GM19463 (cell line): ENCODE data around the gene ABHD4.
"Not testable (repeated sequence)": the region's sequence is repeated elsewhere in the genome, so short reads cannot be mapped to it uniquely, and the experiment has no call there.

Experiments
- ATAC-seq: cut with Tn5 transposase; IDR thresholded peaks from one replicate; pipeline ENCODE4 v1.9.1; 2021; ENCODE audit warnings: mild to moderate bottlenecking, moderate library complexity; ENCODE audit not compliant: unreplicated experiment

Gene ABHD4

GRCh38 chr14:22588526-22589095, 9.5 kb upstream of the ABHD4 start:
- ATAC-seq, result no peak

GRCh38 chr14:22589096-22589839, 8.8 kb upstream of the ABHD4 start, which contains the start of gene DAD1:
DAD1 (minus strand) TSS chr14:22589224; CDS start chr14:22589157, 67 bp downstream.
- peak; percentile 88 for ATAC-seq

- ATAC-seq, result no peak
Measured at GRCh38 chr14:22593189-22593588, 4.9 kb upstream of the ABHD4 start.

GRCh38 chr14:22593601-22594000, 4.5 kb upstream of the ABHD4 start:
- ATAC-seq, result no peak

- no peak for ATAC-seq
Measured at GRCh38 chr14:22594156-22594716, 3.9 kb upstream of the ABHD4 start.

GRCh38 chr14:22596354-22596879, 1.7 kb upstream of the ABHD4 start:
- ATAC-seq, result no peak

GRCh38 chr14:22597265-22597664, 835 bp upstream of the ABHD4 start:
- ATAC-seq, result no peak

- ATAC-seq, result peak; percentile 20
Measured at GRCh38 chr14:22597771-22598098, 365 bp upstream of the ABHD4 start.

GRCh38 chr14:22598896-22599244, 770 bp downstream of the ABHD4 start:
- ATAC-seq, result peak; percentile 68

- ATAC-seq, result no peak
Measured at GRCh38 chr14:22599349-22599748, 1.2 kb downstream of the ABHD4 start.

GRCh38 chr14:22600027-22600426, 1.9 kb downstream of the ABHD4 start:
- no peak for ATAC-seq

- ATAC-seq, result no peak
Measured at GRCh38 chr14:22601456-22601855, 3.4 kb downstream of the ABHD4 start.

GRCh38 chr14:22601996-22602395, 3.9 kb downstream of the ABHD4 start:
- no peak for ATAC-seq

- ATAC-seq, result no peak
Measured at GRCh38 chr14:22602862-22603261, 4.8 kb downstream of the ABHD4 start.

GRCh38 chr14:22606380-22606779, 8.3 kb downstream of the ABHD4 start:
- ATAC-seq, result no peak

GRCh38 chr14:22607291-22607690, 9.2 kb downstream of the ABHD4 start:
- no peak for ATAC-seq

GRCh38 chr14:22610931-22611330, 12.8 kb downstream of the ABHD4 start:
- ATAC-seq, result no peak

GRCh38 chr14:22613106-22613695, 15.1 kb downstream of the ABHD4 start:
- ATAC-seq, result no peak

GRCh38 chr14:22613736-22614239, 15.7 kb downstream of the ABHD4 start:
- no peak for ATAC-seq

- ATAC-seq, result no peak
Measured at GRCh38 chr14:22614240-22614799, 16.2 kb downstream of the ABHD4 start.

- not testable (repeated sequence) for ATAC-seq
Measured at GRCh38 chr14:22615765-22616164, 17.7 kb downstream of the ABHD4 start.
